Measurements from ENCODE around the gene SPATS2L.

Gene SPATS2L

DNA sequence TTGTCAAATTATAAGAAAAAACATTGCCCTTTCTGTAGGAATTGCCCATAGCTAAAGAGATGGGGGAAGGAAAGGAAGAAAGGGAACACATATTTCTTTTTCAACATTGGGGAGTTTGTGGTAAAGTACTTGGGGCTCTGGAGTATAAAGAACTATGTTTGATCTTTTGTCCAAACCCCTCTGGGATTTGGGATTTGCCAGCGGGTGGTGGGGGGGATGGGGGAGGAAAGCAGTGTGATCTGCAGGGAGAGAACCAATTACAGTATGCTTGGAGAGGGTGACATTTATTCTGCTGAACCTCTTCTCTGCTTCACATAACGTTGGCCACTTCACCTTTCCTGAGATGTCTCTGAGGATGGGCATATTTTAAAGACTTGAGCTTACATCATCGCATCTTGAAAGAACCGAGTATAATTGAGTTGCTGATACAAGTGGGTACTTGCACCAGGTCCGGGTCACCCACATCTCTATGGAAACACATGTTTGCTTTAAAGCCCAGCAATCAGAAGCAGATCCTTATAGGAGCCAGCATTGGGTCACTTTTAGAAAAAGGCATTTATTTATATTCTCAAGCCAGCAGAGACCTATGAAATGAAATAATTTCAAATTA, 73.1 kb downstream of the SPATS2L start:
- no peak for DNase-seq

DNA sequence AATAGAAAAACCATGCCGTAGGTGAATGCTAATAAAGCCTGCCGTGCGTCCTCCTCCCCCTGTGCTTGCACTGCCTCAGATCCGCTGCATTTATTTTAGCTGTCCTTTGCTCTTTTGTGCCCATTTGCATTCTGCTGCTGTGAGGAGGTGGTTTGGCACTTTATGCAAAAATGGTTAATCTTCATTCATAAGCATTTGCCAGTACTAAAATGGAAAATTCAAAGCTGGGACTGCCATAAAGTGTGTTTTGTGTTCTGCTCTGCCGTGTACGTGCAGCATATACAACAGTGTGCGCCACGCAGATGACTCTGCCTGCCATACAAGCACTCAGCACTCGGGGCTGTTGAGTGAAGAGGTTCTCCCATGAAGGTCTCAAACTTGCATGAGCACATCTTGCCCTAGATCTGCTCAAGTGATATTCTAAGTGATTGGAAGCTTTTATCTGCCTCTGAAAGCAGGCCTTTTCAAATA, 73.6 kb downstream of the SPATS2L start:
- DNase-seq, result no peak

DNA sequence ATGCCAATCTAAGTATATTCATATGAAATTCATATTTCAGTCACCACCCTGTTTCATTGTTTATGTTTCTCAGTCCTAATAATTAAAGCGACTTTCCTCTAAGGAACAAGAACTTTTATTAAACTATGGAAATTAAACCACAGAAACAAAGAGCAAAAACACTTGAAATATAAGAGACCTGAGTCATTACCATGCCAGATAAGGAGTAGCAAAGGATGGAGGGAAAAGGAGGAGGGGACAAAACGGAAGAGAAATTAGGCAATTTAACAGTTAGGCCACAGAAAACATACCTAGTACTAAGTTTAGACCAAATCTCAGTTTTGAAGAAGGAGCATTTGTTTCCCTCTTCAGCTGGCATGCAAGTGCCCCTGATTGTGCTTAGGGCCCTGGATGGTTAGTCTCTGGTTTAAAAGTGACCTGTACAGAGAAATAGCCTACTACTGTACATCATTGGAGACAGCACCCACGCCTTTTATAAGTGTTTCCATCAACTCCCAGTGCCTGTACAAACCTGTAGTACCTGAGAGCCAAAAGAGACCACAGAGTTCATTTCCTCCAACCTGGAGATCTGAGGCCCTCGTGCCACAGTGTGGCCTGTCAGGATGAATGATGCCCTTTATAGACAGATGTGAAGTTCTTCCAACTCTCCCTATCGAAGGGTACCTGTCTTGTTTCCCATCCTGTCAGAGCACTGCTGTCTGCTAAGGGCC, 74.5 kb downstream of the SPATS2L start:
- DNase-seq, result no peak

DNA sequence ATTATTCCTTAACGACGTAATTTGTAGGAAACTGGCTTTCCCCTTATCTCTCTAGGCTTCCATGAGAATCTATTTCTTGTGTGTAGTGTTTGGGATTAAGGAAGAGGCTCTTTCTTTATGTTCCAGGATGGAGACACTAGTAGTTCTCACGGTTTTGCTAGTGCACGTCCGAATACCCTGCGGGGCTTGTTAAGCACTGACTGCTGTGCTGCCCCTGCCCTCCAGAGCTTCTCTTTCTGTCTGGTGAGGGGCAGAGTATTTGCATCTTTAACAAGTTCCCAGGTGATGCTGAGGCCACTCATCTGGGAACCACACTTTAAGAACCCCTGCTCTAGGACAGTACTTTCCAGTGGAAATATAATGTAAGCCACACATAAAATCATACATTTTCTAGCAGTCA, 76.4 kb downstream of the SPATS2L start:
- DNase-seq, result no peak

DNA sequence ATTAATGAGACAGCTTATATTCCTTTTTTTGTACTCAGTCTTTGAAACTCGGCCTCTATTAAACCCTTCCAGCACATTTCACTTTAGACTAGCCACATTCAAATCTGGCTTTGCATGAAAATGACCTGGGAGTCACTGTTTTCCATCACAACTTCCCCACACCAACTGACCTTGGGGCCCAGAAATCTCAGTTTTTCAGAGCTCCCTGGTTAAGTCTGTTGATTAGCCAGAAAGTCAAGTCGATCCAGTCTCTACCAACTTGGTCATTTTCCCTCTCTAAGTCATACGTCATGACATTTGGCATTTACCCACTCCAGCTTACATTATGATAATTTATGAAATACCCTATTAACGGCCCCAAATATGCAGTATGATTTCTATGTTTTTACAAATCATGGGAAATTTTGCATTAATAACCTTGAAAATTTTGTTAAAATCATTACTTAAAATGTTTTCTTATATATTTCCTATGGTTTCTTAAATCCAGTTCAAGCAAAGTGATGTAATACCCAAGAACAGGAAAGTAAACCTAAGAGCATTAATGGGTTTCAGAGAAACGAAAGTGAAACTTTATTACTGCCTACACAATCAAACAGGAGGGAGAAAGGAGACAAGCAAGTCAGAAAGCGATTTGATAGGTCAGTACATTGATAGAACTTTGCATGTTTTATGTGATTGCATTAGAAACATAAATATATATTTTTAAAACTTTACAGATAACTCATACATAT, 77.1 kb downstream of the SPATS2L start:
- no peak for DNase-seq

DNA sequence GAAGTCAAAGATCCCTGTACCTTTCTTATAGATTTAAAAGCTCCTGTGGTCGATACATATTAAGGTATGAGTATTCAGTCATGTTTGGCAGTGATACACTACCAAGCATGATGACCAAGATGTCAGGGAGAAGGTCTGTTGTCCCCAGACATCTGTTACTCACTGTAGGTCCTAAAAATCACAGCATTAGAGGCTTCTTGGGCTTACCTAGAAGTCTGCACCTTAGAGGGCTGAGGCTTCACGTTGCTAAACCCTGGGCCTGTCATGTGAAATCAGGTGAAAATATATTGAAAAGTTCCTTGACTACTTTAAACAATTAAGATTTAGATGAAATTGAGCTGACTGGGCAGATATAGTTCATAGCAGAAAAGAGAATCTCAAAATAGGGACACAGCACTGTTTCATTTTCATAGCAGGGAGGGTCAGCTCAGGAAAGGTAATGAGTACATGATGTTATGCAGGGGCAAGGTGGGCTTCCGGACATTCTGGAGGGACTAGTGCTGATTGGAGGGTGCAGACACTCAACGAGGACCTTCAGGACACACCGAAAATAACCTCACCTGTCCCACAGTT, 78.7 kb downstream of the SPATS2L start:
- DNase-seq, result no peak

DNA sequence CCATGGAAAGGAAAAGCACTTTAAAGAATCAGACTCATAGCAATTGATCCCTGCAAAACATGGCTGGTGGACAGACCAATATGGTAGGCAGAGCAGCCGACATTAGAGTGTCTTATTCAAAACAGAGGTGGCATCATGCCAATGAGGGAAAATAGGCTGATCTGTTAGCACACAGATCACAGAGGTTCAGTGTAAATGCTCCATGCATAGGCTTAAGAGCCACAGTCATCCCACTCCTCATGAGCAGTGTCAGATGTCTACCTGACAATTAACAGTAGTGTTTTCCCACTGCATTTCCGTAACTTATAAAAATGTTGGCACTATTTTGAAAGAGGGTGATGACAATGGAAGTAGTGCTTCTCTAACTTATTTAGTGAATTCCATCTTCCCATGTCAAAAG, 86.7 kb downstream of the SPATS2L start:
- DNase-seq, result no peak

DNA sequence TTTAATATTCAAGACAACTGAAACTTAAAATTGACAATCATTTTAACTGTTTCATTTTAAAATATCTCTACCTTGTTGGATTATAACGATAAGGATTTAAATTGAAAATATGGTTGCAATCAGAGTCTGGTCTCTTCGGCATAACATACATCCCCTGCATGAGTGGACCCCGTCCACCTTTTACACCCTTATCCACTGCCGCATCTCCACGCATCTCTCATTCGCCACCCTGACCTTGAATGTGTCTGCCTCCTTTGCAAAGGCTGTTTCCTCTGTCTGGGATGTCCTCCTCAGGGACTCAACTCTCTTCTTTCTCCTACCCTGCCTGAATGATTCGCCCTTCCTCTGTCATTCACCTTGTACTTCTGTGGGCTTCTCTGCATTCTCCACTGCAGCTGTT, 87.6 kb downstream of the SPATS2L start:
- no peak for DNase-seq

DNA sequence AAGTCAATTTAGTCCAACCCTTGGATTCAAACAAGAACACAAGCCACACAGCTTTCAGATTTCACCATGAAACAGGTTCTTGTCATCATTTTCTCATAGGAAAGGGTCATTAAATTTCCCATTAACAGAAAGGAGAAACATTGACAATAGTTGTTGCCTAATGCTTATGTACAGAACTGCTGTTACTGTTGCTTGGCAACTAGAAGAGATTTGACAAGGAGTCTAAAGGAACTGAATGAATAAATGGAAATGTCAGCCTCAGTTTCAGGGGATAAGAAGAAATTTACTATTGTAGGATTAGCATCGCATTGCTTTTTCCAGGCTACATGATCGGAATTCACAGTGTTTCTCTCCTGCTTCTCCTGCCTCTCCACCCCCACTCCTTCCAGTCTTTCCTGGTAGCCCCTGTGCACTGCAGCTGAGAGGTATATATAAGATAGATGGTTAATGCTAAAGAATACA, 90.3 kb downstream of the SPATS2L start:
- DNase-seq, result no peak

DNA sequence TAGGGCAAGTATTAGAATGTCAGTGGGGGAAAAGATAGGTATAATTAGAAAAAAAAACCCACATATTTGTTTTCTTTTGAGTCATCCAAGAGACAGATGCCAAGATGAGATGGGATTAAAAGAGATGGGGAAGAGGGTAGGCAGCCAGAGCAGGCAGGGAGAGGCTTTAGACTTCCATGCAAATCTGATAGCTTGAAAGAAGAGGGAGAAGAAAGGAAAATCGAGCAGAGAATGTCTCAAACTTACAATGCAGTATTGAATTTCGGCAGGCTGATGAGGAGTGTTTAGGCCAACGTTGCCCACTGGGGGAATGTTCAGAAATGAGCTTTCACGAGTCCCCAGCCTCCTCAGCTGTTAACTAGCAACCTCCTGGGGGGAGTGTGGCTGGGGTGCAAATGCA, 91.3 kb downstream of the SPATS2L start:
- DNase-seq, result no peak

DNA sequence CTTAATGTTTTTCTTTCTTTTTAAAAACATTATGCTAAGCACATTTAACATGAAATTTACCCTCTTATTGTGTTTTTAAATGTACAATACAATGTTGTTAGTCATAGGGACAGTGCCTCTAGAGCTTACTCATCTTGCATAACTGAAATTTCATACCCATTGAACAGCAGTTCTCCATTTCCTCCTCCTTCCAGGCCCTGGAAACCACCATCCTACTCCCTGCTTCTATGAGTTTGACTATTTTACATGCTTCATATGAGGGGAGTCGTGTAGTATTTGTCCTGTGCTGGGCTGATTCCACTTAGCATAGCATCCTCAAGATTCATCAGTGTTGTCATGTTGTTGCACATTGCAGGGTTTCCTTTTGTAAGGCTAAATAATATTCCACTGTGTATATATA, 92.6 kb downstream of the SPATS2L start:
- no peak for DNase-seq

DNA sequence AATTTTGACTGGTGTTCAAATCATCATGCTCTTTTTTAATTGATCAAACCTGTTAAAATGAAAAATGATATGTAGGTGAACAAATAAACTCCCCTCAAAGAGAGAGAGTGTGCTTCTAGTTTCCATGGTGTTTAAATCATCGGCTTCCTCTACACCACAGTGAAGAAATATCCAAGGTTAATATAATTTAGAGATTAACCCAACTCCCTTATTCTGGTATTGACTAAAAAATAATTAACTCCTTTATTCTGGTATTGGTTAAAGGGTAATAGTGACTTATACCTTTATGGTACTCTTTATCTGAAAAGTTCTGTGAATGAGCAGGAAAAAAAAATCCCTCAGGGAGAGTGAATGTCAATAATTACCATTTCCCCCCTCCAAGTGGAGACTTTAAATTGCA, 93.1 kb downstream of the SPATS2L start:
- no peak for DNase-seq

DNA sequence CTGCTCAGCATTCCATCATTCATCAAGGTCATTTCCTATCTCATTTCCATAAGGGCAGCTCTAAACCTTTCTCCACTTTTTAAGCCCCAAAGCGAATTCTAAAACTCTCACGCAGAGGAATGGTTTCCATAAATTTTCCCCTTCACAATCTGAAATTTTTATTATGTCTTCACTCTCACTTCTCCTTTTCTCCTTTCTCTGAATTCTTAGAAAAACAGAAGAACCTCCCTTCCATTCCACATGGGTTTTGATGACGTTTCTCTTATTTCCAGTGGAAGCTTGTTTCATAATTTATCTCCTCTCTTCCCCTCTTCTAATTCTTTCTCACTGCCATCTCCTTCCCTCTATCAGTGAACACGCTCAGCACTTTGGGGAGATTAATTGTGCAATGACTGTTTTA, 97.3 kb downstream of the SPATS2L start:
- DNase-seq, result no peak

DNA sequence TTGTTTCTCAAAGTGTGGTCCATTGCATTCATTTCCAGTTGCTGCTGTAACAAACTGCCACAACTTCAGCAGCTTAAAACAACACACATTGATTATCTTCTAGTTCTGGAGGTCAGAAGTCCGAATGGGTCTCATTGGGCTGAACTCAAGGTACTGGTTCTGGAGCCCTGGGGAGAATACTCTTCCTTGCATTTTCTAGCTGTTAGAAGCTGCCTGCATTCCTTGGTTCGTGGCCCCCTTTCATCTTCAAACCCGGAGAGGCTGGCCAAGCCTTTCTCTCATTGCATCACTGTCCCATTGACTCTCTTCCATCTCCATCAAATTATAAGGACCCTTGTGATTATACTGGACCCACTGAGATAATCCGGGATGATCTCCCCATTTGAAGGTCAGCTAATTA, 98.1 kb downstream of the SPATS2L start:
- DNase-seq, result no peak

DNA sequence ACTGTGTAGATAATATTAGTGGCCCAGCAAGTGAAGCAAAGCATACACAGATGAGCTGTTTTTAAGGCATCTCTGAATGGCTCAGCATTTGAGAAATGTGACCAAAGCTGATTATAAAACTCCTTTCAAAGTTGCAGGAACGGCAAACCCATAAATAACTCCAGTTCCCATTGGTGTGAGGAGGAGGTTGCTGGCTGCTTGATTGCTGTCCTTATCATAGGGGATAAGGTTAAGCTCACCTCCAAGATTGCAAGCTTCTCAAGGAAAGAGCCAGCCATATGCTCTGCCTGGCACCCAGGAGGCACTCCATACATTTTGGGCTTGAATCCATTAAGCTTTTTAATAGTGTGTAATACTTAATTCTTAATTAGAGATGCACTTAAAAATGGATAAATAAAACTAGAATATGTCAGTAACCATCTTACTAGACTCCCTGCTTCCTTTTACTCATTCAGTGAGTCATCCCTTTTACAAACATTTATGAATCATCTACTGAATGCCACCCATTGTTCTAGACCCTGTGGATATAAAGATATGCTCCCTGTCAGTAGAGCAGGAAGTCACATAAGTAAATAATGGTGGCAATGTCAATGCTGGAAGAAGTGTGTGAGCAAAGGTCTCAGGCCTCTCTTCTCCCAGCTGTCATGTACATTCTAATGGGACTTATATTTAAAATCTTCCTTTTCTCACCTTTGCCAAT, 99.3 kb downstream of the SPATS2L start:
- no peak for DNase-seq

DNA sequence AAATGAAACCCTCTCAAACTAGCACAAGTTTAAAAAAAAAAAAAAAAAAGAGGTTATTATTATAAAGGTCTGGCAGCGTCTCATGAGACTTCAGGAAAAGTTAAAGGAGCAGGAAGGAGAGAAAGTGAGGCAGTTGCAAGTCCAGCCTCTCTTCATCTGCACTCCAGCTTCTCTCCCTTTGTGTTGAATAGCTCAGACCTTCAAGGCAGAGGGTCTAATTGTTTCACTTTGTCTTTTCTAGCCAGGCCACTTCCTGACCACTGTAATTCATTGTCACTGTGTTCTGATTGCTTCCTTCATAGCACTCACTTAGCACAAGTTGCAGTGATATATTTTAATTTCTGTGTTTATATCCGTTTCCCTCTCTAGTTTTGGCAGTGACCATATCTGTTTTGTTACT, 99.9 kb downstream of the SPATS2L start:
- DNase-seq, result no peak

DNA sequence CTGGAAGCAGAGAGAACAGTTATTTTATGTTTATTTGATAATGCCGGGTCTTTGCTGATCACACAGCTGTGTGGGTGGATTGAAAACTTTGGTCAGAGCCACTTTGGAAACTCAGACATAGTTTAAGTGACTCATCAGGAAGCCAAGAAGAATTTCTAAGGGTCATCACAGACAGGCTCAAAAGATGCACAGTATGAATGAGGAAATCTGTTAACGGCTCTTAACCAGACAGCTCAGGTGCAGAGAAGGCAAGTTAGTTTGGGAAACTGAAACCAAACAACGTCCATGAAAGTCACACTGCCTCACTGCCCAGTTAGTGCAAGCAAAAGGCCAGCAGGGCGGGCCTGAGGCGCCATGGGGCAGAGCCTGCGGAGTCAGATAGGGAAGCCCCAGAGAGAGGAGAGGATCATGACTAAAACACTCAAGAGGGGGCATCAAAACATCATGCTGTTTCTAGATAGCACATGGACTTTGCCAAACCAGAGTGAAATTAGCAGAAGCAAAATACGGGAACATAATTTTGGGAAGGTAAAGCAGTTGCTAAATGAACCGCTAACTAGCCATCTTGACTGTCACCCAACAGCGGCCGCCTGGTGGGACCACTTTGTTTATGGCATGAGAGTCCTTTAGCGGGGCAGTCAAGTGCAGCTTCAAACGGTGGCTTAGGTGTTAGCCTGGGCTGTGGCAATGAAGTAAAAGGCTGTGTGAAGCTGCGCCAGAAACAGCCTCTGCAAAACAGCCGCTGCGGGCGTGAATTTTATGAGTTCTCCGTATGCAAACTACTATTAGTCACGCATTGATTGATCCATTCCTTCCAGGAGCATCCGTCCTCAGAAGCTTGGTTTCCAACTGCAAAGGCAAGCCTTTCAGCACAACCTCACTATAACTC, 102.2 kb downstream of the SPATS2L start:
- no peak for DNase-seq

DNA sequence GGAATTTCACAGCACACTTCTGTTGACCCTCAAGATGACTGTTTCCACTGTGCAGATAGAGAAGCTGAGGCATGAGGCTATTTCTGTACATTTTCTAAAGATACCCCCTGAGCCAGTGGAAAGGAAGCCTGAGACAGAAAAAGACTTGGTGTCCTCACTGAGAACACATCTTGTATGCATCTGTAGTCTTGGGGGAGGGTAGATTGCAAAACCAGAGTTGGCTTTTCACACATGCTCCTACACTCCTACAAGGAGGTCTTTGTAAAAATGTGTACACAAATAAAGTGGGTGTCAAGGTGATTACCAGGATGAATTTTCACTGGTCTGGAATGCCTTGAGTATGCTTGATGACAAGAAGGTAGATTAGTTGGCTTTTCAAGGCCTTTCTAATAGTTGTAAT, 105.3 kb downstream of the SPATS2L start:
- DNase-seq, result no peak

DNA sequence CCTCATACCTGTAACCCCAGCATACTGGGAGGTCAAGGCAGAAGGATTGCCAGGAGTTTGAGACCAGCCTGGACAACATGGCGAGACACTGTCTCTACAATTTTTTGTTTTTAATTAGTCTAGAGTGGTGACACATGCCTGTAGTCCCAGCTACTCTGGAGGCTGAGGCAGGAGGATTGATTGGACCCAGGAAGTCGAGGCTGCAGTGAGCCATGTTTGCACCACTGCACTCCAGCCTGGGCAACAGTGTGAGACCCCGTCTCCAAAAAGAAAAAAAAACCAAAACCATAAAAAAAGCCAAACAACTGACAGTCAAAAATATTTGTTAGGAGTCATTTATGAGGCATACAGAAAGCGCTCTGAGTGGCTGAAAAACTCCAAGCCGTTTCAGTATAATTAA, 107.9 kb downstream of the SPATS2L start:
- no peak for DNase-seq

DNA sequence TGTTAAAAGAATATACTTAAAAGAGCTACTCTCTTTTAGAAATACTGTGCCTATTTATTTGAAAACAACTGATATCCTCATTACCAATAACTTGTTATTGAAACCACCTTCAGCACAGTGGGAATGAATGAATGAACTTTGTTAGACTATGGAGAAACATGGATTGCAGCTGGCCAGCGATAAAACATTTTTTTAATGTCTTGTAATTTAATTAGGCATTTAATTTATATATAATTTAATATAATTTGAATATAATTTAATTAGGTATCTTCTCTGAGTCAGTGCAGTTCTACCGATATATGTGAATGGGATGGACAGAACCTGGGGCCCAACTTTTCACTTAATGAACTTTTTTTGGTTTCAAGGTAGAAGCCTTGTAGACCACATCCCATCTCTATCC, 109.0 kb downstream of the SPATS2L start:
- DNase-seq, result no peak

DNA sequence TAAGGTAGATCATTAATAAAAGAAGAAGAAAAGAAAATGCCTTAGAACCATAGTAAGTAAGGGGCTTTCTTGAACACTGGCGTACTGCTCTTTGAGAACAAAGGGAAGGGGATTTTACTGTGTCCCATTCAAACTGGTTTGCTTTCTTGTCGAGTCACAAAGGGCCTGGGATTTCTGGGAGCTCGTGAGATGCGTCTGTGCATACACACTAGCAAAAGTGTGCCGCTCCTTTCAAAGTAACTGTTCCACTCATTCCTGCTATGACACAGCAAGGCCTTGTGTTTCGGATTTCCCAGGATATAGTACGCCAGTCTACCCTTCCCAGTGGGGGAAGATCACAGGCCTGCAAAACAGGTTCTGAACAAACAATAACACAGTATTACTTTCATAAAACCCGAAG, 110.4 kb downstream of the SPATS2L start:
- no peak for DNase-seq

DNA sequence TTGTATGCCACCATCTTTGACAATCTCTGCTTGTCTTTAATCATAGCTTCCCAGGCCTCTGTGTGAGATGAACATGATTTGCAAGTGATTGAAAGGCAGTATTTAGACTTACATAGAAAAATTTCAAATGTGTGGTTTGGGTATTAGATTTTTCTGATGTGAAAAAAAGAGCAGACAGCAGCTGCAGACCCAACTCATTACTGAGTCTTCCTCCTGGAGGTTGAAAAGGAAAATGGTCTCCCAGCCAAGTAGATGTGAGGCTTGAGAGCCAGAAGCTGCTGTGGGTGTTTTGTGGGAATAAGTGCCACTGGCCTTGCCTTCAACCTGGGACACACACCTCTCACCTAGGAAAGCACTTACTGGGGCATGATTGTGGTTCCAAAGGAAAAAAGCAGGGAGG, 110.9 kb downstream of the SPATS2L start:
- no peak for DNase-seq
